ENCODE measurements around the gene TUBGCP5.

Gene TUBGCP5

DNA sequence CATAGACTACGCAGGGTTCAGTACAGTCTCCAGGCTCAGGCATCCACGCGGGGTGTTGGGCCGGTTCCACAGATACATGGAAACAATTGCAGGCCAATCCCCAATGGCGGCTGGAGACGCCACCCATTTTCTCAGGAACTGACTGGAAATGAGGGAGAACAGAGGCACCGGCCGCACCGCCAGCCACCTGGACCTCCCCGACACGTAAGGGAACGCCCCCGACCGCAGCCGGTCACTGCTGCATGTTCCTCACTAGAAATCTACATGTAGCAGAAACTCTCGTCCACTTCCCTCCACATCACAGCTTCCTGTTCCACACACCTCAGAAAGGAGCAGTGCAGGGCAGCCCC is 88.4 kb downstream of the TUBGCP5 start:
- DNase-seq, result no peak

DNA sequence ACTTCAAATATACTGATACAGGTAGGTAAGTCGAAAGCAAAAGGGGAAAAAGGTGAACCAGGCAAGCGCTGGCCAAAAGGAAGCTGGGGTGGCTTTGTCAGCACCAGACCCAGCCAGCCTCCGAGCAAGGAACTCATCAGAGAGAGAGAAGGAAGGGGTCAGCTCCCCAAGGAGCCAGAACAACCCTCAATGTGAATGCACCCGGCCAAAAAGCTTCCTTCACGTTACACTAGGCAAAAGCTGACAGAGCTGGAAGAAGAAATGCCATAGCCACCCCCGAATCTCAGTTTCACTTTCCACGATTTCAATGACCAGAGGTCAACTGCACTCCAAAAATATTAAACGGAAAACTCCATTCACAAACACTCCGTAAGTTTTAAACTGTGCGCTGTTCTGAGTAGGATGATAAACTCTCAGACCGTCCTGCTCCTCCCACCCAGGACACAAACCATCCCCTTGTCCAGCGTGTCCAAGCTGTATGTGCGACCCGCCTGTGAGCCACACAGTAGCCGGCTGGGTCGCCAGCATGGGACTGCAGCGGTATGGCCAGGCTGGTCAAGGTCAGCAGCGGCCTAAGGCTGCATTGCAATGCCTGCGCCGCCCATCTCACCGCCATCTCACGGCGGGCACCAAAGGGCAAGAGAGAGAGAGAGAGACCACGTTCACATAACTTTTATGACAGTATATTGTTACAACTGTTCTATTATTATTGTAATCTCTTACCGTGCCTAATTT is 88.9 kb downstream of the TUBGCP5 start:
- DNase-seq, result no peak
